Colonic mucosa (tissue), 4 donors: ENCODE data around the gene S100A7A. TPM values are rescaled to one million over a fixed set of nuclear protein-coding genes. Genes with fewer than 3 reads are reported as not detected.

Source experiments
- DNase-seq: peaks from one replicate; pipeline ENCODE4 v3.0.0-alpha.2; 2020
- H3K27ac ChIP-seq: fragments of 200-600 bp; one replicate; pipeline ENCODE4 v1.8.0; 2021
- H3K27me3 ChIP-seq: fragments of 200-600 bp; one replicate; pipeline ENCODE4 v1.8.0; 2021
- H3K36me3 ChIP-seq: fragments of 200-600 bp; one replicate; pipeline ENCODE4 v1.8.0; 2021
- H3K4me1 ChIP-seq: fragments of 200-600 bp; one replicate; pipeline ENCODE4 v1.8.0; 2021; ENCODE audit warnings: mild to moderate bottlenecking
- H3K4me3 ChIP-seq: fragments of 200-600 bp; one replicate; pipeline ENCODE4 v1.8.0; 2021
- H3K9ac ChIP-seq, 2 donors: one replicate each; pipeline ENCODE4 v1.7.0; 2013; ENCODE audit warnings: control low read depth in 2 of 2, low read depth in 2 of 2, low read length in 2 of 2
- H3K9me3 ChIP-seq: fragments of 200-600 bp; one replicate; pipeline ENCODE4 v1.8.0; 2021
- intact Hi-C: fragments of 100-400 bp; cut with DNase I; formaldehyde crosslinking; loops from one replicate; pipeline ENCODE4 v1.14.1; 2022
- total RNA-seq, 2 donors: library from RNA; stranded (reverse); fragmentation: NEBNext Ultra II Directional in 1 of 2; extraction: Animal tissue kit (Norgen Biotek cat#: 25700) in 1 of 2; gene quantifications; one replicate each; pipeline ENCODE4 v1.2.1, GENCODE V29; 2021
- TF ChIP-seq, protein P1 (sequence below): fragments of 200-600 bp; IDR thresholded peaks from one replicate; pipeline ENCODE4 v1.8.0; 2022; ENCODE audit warnings: antibody characterized with exemption, mild to moderate bottlenecking
- donor health status: healthy.
- donor health status: DM: no; HTN: no; CAD: no.
- donor health status: DM: no; HTN: no; CAD: no.

S100A7A gene
- total RNA-seq, 2 donors from 2014 or later: not detected

DNA sequence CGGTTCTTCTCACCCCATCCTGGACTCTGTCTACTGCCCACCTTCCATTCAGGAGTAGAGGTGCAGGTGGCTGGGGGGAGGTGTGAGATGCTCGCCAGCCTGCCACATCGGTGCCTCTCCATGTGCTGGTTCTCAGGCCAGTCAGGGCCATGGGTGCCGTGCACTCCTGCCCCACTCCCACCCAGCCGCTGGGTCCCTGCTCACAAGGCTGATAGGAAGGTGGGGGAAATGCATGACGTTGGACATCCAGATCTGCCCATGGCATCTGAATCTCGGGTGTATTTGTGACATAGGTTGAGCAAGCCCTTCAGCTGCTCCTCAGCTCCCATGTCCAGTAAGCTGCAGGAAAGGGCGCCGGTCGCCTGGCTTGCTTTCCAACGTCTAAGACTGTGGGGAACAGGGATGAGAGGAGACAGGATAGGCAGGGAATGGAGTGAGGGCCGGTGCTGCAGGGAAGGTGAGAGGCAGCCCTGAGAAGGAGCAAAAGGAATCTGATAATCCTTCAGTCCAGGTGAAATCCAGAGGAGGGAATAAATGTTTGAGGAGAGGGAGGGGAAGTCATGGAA is 11.8 kb downstream of the S100A7A start:
- no peak overlapping the region for H3K9ac ChIP-seq
- TF ChIP-seq, protein P1, sequence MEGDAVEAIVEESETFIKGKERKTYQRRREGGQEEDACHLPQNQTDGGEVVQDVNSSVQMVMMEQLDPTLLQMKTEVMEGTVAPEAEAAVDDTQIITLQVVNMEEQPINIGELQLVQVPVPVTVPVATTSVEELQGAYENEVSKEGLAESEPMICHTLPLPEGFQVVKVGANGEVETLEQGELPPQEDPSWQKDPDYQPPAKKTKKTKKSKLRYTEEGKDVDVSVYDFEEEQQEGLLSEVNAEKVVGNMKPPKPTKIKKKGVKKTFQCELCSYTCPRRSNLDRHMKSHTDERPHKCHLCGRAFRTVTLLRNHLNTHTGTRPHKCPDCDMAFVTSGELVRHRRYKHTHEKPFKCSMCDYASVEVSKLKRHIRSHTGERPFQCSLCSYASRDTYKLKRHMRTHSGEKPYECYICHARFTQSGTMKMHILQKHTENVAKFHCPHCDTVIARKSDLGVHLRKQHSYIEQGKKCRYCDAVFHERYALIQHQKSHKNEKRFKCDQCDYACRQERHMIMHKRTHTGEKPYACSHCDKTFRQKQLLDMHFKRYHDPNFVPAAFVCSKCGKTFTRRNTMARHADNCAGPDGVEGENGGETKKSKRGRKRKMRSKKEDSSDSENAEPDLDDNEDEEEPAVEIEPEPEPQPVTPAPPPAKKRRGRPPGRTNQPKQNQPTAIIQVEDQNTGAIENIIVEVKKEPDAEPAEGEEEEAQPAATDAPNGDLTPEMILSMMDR: no peak
- H3K4me3 ChIP-seq: no peak overlapping the region
- peaks cover 4% of the 10 kb centered on the region for H3K27me3 ChIP-seq
- no peaks in the 10 kb centered on the region for H3K36me3 ChIP-seq
- H3K9me3 ChIP-seq: no peaks in the 10 kb centered on the region
- intact Hi-C loops: no loop called here
- no peak for DNase-seq
- no peak overlapping the region for H3K27ac ChIP-seq
- no peaks in the 10 kb centered on the region for H3K4me1 ChIP-seq

DNA sequence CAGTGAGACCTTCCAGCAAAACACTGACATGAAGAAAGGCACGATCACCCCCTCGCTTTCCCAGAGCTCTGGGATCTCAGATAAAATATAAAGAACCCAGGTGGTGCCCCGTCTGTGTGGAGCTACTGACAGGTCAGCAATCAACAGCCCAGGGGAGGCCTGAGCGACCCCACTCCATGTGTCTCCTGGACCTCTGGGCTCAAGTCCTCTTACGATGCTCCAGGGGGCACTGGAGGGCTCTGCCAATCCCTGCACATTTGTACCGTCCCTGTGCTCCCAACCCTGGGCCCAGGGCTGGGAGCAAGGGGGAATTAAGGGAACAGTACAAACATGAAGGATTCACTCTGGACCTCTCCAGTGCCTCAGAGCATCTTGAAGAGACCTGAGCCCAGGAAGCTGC is 12.5 kb downstream of the S100A7A start:
- DNase-seq: no peak
- H3K27me3 ChIP-seq: peaks cover 2% of the 10 kb centered on the region

DNA sequence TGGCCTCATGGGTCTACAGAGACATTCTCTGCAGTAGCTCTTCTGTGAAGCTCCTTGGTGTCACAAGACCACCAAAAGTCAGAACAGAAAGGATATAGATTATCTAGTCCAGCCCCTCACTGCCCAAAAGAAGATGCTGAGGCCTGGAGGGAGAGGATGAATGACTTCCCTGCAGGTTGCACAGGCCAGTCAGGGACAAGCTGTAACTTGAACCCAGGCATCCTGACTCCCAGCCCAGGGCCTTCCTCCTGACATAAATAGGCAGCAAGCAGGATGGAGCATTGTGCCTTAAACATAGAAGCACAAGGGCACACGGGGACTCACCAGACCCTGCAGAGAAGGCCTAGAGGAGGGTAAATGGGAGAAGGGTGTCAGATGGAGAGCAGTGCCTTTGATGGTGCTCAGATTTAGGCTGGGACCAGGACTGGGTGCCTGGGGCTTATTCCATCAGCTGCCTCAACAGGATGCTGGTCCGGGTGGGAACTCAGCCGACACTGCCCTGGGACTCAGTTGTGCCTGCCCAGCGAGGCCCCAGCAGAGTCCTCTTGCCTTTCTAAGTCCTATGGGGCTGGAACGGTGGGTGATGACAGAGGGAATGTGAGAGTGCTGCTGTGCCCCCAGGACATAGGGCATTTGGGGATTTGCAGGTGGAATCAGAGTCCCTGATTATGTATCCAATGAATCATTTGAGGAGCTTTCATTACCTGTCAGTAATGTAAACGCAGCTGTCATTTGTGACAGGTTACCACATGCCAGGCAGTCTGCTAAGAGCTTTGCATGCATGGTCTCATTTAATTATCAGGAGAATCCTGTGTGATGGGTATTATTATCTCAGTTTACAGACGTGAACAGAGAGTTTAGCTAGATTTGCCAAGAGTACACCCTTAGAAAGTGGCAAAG is 13.2 kb downstream of the S100A7A start:
- no peak overlapping the region for H3K9ac ChIP-seq
- H3K4me3 ChIP-seq: no peak overlapping the region
- no peaks in the 10 kb centered on the region for H3K27me3 ChIP-seq
- no peak for DNase-seq
- no peaks in the 10 kb centered on the region for H3K4me1 ChIP-seq
- intact Hi-C loops: no loop called here
- H3K36me3 ChIP-seq: no peaks in the 10 kb centered on the region
- no peak overlapping the region for H3K27ac ChIP-seq
- TF ChIP-seq, protein P1: no peak
- no peaks in the 10 kb centered on the region for H3K9me3 ChIP-seq

More for the DNA sequence above, 12.5 kb downstream of the S100A7A start:
- Histone ChIP-seq H3K4me3 (no peak overlapping the region), H3K4me1 (no peaks in the 10 kb centered on the region), H3K9ac (no peak overlapping the region), H3K36me3 (no peaks in the 10 kb centered on the region), H3K9me3 (no peaks in the 10 kb centered on the region), H3K27ac (no peak overlapping the region)
- TF ChIP-seq, protein P1: no peak
- intact Hi-C loops: no loop called here

DNA sequence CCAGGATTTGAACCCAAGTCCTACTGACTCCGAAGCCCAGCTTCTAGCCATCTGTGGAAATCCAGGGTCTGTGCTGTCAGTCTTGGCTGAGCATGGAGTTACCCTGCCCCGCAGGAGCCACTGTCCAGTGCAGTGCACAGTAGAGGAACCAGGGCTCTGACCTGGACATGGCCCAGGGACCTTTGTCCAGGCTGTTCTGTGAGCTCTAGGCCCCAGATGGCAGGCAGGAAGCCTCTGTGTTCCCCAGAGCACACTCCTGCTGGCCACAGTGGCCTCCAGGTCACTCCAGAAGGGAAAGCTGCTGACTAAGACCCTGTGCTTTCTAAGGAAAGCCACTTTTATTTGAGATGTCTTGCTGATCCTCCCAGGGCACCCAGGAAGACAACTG is 13.8 kb downstream of the S100A7A start:
- Histone ChIP-seq H3K9ac (no peak overlapping the region), H3K36me3 (no peaks in the 10 kb centered on the region), H3K27ac (no peak overlapping the region), H3K9me3 (no peaks in the 10 kb centered on the region), H3K4me1 (no peaks in the 10 kb centered on the region), H3K27me3 (no peaks in the 10 kb centered on the region), H3K4me3 (no peak overlapping the region)
- intact Hi-C loops: no loop called here
- DNase-seq: no peak
- TF ChIP-seq, protein P1: no peak

DNA sequence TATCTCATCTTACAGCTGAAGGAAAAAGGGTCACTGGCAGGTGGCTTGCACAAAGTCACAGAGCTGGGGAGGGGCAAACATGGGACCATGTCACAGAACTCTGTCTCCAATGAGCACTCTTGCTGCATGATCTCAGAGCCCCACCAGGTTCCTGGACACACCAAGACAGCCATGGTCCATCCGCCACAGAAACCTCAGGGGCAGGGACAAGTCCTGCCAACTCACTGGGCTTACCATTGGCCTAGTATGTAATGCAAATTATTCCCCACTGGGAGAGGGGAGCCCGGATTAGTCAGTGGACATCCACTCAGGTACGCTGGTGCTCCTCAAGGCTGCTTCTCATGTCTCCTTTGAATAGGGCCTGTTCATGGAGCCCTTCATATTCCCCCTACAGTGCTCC is 14.2 kb downstream of the S100A7A start:
- TF ChIP-seq, protein P1: no peak
- Histone ChIP-seq H3K9me3 (no peaks in the 10 kb centered on the region), H3K4me3 (no peak overlapping the region), H3K4me1 (no peaks in the 10 kb centered on the region), H3K27ac (no peak overlapping the region), H3K9ac (no peak overlapping the region), H3K27me3 (no peaks in the 10 kb centered on the region), H3K36me3 (no peaks in the 10 kb centered on the region)
- intact Hi-C loops: no loop called here
- DNase-seq: no peak
